ACC112 (cell line): ENCODE measurements around the gene SRGAP2.
"Not testable (repeated sequence)": the region's sequence is repeated elsewhere in the genome, so short reads cannot be mapped to it uniquely, and the experiment has no call there.

Source experiments
- H2AFZ ChIP-seq: fragments of 200-600 bp; sonication (generic); one replicate; pipeline ENCODE4 v1.6.0; 2017; ENCODE audit warnings: antibody characterized with exemption, low read length; ENCODE audit not compliant: unreplicated experiment
- H3K27ac ChIP-seq: fragments of 200-600 bp; sonication (generic); 2 replicates; pipeline ENCODE4 v1.5.1; 2014; ENCODE audit warnings: low read depth, mild to moderate bottlenecking, antibody characterized with exemption, low read length, moderate library complexity
- H3K27me3 ChIP-seq: fragments of 200-600 bp; sonication (generic); 2 replicates; pipeline ENCODE4 v1.6.1; 2014; ENCODE audit warnings: mild to moderate bottlenecking, antibody characterized with exemption, low read length, moderate library complexity, mixed read lengths; ENCODE audit not compliant: insufficient read depth
- H3K36me3 ChIP-seq: fragments of 200-600 bp; sonication (generic); 2 replicates; pipeline ENCODE4 v1.6.1; 2016; ENCODE audit warnings: mild to moderate bottlenecking, antibody characterized with exemption, low read length, moderate library complexity, mixed read lengths; ENCODE audit not compliant: insufficient read depth
- H3K4me1 ChIP-seq: fragments of 200-600 bp; sonication (generic); one replicate; pipeline ENCODE4 v1.6.1; 2016; ENCODE audit warnings: low read length, mixed read lengths; ENCODE audit not compliant: insufficient read depth, unreplicated experiment, control insufficient read depth
- H3K4me3 ChIP-seq: fragments of 200-600 bp; sonication (generic); 2 replicates; pipeline ENCODE4 v1.5.1; 2014; ENCODE audit warnings: mild to moderate bottlenecking, low read depth, low read length
- H3K79me2 ChIP-seq: fragments of 200-600 bp; sonication (generic); one replicate; pipeline ENCODE4 v1.6.0; 2016; ENCODE audit warnings: low read length; ENCODE audit not compliant: control insufficient read depth, unreplicated experiment, insufficient read depth

SRGAP2 gene

GRCh38 chr1:206182368-206183317 lies 20.7 kb upstream of the SRGAP2 start:
- H3K4me3 ChIP-seq, H3K36me3 ChIP-seq, H2AFZ ChIP-seq, H3K27me3 ChIP-seq, H3K4me1 ChIP-seq, H3K79me2 ChIP-seq: not testable (repeated sequence)
- H3K27ac ChIP-seq, result peak overlapping the region; percentile 30; the same call in 1 of the 2 replicates

GRCh38 chr1:206183788-206184187 lies 19.6 kb upstream of the SRGAP2 start:
- not testable (repeated sequence) for H3K79me2 ChIP-seq, H3K4me3 ChIP-seq, H3K4me1 ChIP-seq, H3K27ac ChIP-seq, H3K27me3 ChIP-seq, H3K36me3 ChIP-seq, H2AFZ ChIP-seq

GRCh38 chr1:206185778-206186177 lies 17.6 kb upstream of the SRGAP2 start:
- not testable (repeated sequence) for H3K79me2 ChIP-seq, H2AFZ ChIP-seq, H3K4me3 ChIP-seq, H3K4me1 ChIP-seq, H3K36me3 ChIP-seq, H3K27ac ChIP-seq, H3K27me3 ChIP-seq

- not testable (repeated sequence) for H3K27ac ChIP-seq, H3K36me3 ChIP-seq
These were observed 16.5 kb upstream of the SRGAP2 start for GRCh38 chr1:206186826-206187225.

GRCh38 chr1:206195182-206195581 lies 8.2 kb upstream of the SRGAP2 start:
- H3K79me2 ChIP-seq, H3K4me3 ChIP-seq, H3K36me3 ChIP-seq, H3K4me1 ChIP-seq, H3K27me3 ChIP-seq, H3K27ac ChIP-seq, H2AFZ ChIP-seq: not testable (repeated sequence)

More at GRCh38 chr1:206186826-206187225, 16.5 kb upstream of the SRGAP2 start:
- H3K79me2 ChIP-seq, H3K4me1 ChIP-seq, H3K27me3 ChIP-seq, H3K4me3 ChIP-seq, H2AFZ ChIP-seq: not testable (repeated sequence)

- not testable (repeated sequence) for H3K27ac ChIP-seq, H3K4me3 ChIP-seq, H2AFZ ChIP-seq, H3K36me3 ChIP-seq, H3K4me1 ChIP-seq, H3K79me2 ChIP-seq, H3K27me3 ChIP-seq
These were observed 6.5 kb upstream of the SRGAP2 start for GRCh38 chr1:206196748-206197424.

GRCh38 chr1:206202789-206203363 lies 465 bp upstream of the SRGAP2 start, which contains the start of gene FAM72A:
FAM72A (minus strand) TSS chr1:206202839; CDS start chr1:206202025, 814 bp downstream.
- H3K36me3 ChIP-seq, H3K79me2 ChIP-seq, H2AFZ ChIP-seq, H3K27me3 ChIP-seq, H3K4me1 ChIP-seq: not testable (repeated sequence)
- H3K4me3 ChIP-seq, result peak within 1 kb of the TSS; percentile 72
- H3K27ac ChIP-seq, result peak within 1 kb of the TSS; percentile 66

- not testable (repeated sequence) for H3K4me1 ChIP-seq, H3K36me3 ChIP-seq, H3K27ac ChIP-seq, H3K27me3 ChIP-seq, H2AFZ ChIP-seq, H3K79me2 ChIP-seq
- peak overlapping the region; percentile 61 for H3K4me3 ChIP-seq
These were observed 794 bp downstream of the SRGAP2 start for GRCh38 chr1:206204159-206204511.

- Histone ChIP-seq H3K27ac (peak overlapping the region; percentile 39; the same call in 1 of the 2 replicates), H3K4me3 (peak overlapping the region; percentile 73)
- H3K36me3 ChIP-seq, H3K79me2 ChIP-seq, H3K4me1 ChIP-seq, H2AFZ ChIP-seq, H3K27me3 ChIP-seq: not testable (repeated sequence)
These were observed 1.5 kb downstream of the SRGAP2 start for GRCh38 chr1:206204871-206205270.

- not testable (repeated sequence) for H2AFZ ChIP-seq, H3K79me2 ChIP-seq, H3K4me1 ChIP-seq, H3K27me3 ChIP-seq, H3K27ac ChIP-seq, H3K36me3 ChIP-seq
- peak overlapping the region; percentile 45; the same call in 1 of the 2 replicates for H3K4me3 ChIP-seq
These were observed 2.2 kb downstream of the SRGAP2 start for GRCh38 chr1:206205569-206205968.
